Measurements from ENCODE around the gene CCDC142. TPM values are rescaled to one million over a fixed set of nuclear protein-coding genes. Genes with fewer than 3 reads are reported as not detected.

Gene CCDC142
- total RNA-seq, 4 donors from 2014 or later = 13.6 to 58.7 (median 31.3) TPM

- H3K27me3 ChIP-seq = no peaks in the 10 kb centered on the region
- H3K4me1 ChIP-seq = peaks cover 8 to 9% of the 10 kb centered on the region in 2 donors
- H3K9me3 ChIP-seq = no peaks in the 10 kb centered on the region
- no peak overlapping the region for H3K27ac ChIP-seq
- intact Hi-C loops (cut with DNase I) = no loop called here
- WGBS, 2 donors = 64 to 86% methylated on average over 2 to 5 of the region's 5 CpGs
- no peak for TF ChIP-seq POLR2A (IDR thresholded peaks at IDR 0.05)
- TF ChIP-seq, protein P1, sequence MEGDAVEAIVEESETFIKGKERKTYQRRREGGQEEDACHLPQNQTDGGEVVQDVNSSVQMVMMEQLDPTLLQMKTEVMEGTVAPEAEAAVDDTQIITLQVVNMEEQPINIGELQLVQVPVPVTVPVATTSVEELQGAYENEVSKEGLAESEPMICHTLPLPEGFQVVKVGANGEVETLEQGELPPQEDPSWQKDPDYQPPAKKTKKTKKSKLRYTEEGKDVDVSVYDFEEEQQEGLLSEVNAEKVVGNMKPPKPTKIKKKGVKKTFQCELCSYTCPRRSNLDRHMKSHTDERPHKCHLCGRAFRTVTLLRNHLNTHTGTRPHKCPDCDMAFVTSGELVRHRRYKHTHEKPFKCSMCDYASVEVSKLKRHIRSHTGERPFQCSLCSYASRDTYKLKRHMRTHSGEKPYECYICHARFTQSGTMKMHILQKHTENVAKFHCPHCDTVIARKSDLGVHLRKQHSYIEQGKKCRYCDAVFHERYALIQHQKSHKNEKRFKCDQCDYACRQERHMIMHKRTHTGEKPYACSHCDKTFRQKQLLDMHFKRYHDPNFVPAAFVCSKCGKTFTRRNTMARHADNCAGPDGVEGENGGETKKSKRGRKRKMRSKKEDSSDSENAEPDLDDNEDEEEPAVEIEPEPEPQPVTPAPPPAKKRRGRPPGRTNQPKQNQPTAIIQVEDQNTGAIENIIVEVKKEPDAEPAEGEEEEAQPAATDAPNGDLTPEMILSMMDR (IDR thresholded peaks at IDR 0.05) = no peak
- peaks cover 22 to 26% of the 10 kb centered on the region in 2 donors for H3K36me3 ChIP-seq
- DNase-seq = no peak
- no peak overlapping the region for H3K4me3 ChIP-seq (replicated peaks in 1 of 3)
Measured at GRCh38 chr2:74424995-74425406, 57.8 kb downstream of the CCDC142 start.

DNA sequence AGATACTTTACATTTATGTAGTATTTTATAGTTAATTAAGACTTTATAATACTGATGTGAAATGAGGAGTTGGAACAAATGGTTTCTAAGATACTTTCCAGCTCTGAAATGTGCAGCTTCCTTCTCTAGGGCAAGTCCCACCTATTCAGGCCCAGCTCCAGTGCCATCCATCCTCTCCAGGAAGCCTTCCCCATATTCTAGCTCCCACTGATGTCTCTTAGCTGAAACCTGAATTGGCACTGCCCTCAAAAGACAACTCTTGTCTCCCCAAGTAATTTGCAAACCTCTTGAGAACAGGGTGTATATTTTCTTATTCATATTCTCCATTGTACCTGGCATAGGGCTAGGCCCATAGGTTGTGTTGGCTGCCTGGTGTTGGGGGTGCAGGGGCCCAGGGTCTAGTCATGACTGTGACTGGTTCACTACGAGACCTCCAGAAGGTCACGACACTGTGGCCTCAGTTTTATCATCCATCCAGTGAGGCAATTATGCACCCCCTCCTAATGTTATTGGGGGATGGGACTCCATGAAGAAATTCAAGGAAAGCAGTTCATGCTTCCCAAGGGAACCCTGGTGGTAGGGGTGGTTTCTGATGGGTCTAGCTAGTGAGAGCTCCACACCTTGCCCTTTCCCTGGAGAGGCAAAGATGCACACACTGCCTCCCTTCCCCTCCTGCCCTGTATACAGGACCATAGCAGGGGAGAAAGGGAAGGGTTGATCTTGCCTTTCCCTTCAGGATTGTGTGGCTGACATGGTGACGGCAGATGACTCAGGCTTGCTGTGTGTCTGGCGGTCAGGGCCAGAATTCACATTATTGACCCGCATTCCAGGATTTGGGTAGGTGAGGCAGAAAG lies 58.4 kb downstream of the CCDC142 start:
- intact Hi-C loops (cut with DNase I) = no loop called here
- TF ChIP-seq, protein P1 (IDR thresholded peaks at IDR 0.05) = no peak
- no peak for TF ChIP-seq POLR2A (IDR thresholded peaks at IDR 0.05)
- WGBS, 2 donors = 87 to 93% methylated on average over 5 of the region's 5 CpGs
- H3K27me3 ChIP-seq = no peaks in the 10 kb centered on the region
- H3K27ac ChIP-seq = no peak overlapping the region
- peaks cover 8 to 9% of the 10 kb centered on the region in 2 donors for H3K4me1 ChIP-seq
- no peak overlapping the region for H3K4me3 ChIP-seq (replicated peaks in 1 of 3)
- DNase-seq = no peak
- H3K9me3 ChIP-seq = no peaks in the 10 kb centered on the region
- H3K36me3 ChIP-seq = peaks cover 17 to 19% of the 10 kb centered on the region in 2 donors

Other genes with a start within 250 kb of the CCDC142 start
- gene SLC4A5, start 139.6 kb downstream of the CCDC142 start, total RNA-seq = 10 to 100 TPM; 18.3 to 94.5 (median 59.8) TPM
- gene DCTN1, start 102.7 kb downstream of the CCDC142 start, total RNA-seq = 100 to 1,000 TPM in 3 of 4 donors, 10 to 100 TPM in 1; 82.6 to 124 (median 108) TPM
- gene C2orf81, start 61.4 kb downstream of the CCDC142 start, total RNA-seq = 1 to 10 TPM; 2.3 to 3.4 (median 3.1) TPM
- gene WDR54, start 61.3 kb downstream of the CCDC142 start, total RNA-seq = 10 to 100 TPM in 3 of 4 donors, 1 to 10 TPM in 1; 6.5 to 19.3 (median 13.6) TPM
- gene RTKN, start 41.1 kb downstream of the CCDC142 start, total RNA-seq = 10 to 100 TPM; 24.5 to 41.9 (median 35.6) TPM
- 10 to 100 TPM; 19.9 to 74.4 (median 46.1) TPM for gene INO80B, start 27.9 kb downstream of the CCDC142 start, total RNA-seq
- gene WBP1, start 24.6 kb downstream of the CCDC142 start, total RNA-seq = 100 to 1,000 TPM in 2 of 4 donors, 10 to 100 TPM in 2; 60.7 to 119 (median 102) TPM
- gene MOGS, start 17.6 kb downstream of the CCDC142 start, total RNA-seq = 10 to 100 TPM; 40.9 to 57.6 (median 51.3) TPM
- gene MRPL53, start 10.3 kb downstream of the CCDC142 start, total RNA-seq = 10 to 100 TPM; 15.0 to 49.4 (median 40.9) TPM
- 10 to 100 TPM; 18.9 to 38.0 (median 22.4) TPM for gene TTC31, start 83 bp upstream of the CCDC142 start, total RNA-seq
- gene LBX2, start 16.6 kb upstream of the CCDC142 start, total RNA-seq = 1 to 10 TPM in 2 of 4 donors, under 1 TPM in 1, not detected in 1; 0.50 to 2.6 (median 1.9) TPM
- 10 to 100 TPM; 11.0 to 25.9 (median 17.1) TPM for gene PCGF1, start 24.7 kb upstream of the CCDC142 start, total RNA-seq
- not detected for gene TLX2, start 31.5 kb upstream of the CCDC142 start, total RNA-seq
- not detected for gene DQX1, start 43.2 kb upstream of the CCDC142 start, total RNA-seq
- gene AUP1, start 46.7 kb upstream of the CCDC142 start, total RNA-seq = 100 to 1,000 TPM in 3 of 4 donors, 10 to 100 TPM in 1; 93.7 to 168 (median 112) TPM
- 10 to 100 TPM; 27.3 to 45.9 (median 37.5) TPM for gene HTRA2, start 46.9 kb upstream of the CCDC142 start, total RNA-seq
- gene LOXL3, start 70.9 kb upstream of the CCDC142 start, total RNA-seq = 1 to 10 TPM in 3 of 4 donors, under 1 TPM in 1; 0.98 to 5.6 (median 2.2) TPM
- gene DOK1, start 71.7 kb upstream of the CCDC142 start, total RNA-seq = 10 to 100 TPM; 14.4 to 19.4 (median 18.4) TPM
- gene M1AP, start 165.3 kb upstream of the CCDC142 start, total RNA-seq = 1 to 10 TPM in 3 of 4 donors, under 1 TPM in 1; 0.81 to 2.6 (median 1.8) TPM
- gene SEMA4F, start 171.2 kb upstream of the CCDC142 start, total RNA-seq = 1 to 10 TPM; 4.3 to 7.2 (median 6.1) TPM

Measured in thyroid gland (tissue), 4 donors.